Right lobe of liver (tissue), 4 donors: ENCODE measurements around the gene HSP90AA1.

Source experiments
- POLR2A ChIP-seq: fragments of 450-650 bp; IDR thresholded peaks from one replicate; pipeline ENCODE4 v1.6.1; 2017; ENCODE audit warnings: antibody characterized with exemption, mild to moderate bottlenecking
- TF ChIP-seq, protein P1 (sequence below), 4 donors: fragments of 200-600 bp in 3 of 4; fragments of 450-650 bp in 1 of 4; IDR thresholded peaks; one replicate each; pipeline versions ENCODE4 v1.5.1 to v1.8.0; 2016 to 2022; ENCODE audit warnings: antibody characterized with exemption in 4 of 4, mild to moderate bottlenecking in 2 of 4
- donor health status: DM: no; HTN: no; CAD: no.
- donor health status: DM: no; HTN: no; CAD: no.
- donor health status: DM: no; HTN: yes; CAD: no.

DNA sequence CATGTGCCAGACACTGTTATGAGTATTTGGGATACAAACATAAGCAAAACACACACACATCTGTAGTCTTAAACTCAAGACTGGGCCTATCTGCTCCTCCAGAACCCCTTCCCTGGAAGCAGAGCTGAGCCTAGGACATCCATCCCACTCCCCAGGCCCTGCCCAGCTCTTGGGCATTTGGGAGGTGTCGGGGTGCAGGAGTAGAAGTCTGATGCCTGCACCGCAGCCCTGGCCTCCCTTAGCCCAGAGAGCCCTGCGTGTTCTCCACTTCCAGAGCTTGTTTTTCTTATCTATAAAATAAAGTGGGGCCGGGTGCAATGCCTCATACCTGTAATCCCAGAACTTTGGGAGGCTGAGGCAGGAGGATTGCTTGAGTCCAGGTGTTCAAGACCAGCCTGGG lies 11.7 kb downstream of the HSP90AA1 start:
- TF ChIP-seq, protein P1, sequence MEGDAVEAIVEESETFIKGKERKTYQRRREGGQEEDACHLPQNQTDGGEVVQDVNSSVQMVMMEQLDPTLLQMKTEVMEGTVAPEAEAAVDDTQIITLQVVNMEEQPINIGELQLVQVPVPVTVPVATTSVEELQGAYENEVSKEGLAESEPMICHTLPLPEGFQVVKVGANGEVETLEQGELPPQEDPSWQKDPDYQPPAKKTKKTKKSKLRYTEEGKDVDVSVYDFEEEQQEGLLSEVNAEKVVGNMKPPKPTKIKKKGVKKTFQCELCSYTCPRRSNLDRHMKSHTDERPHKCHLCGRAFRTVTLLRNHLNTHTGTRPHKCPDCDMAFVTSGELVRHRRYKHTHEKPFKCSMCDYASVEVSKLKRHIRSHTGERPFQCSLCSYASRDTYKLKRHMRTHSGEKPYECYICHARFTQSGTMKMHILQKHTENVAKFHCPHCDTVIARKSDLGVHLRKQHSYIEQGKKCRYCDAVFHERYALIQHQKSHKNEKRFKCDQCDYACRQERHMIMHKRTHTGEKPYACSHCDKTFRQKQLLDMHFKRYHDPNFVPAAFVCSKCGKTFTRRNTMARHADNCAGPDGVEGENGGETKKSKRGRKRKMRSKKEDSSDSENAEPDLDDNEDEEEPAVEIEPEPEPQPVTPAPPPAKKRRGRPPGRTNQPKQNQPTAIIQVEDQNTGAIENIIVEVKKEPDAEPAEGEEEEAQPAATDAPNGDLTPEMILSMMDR (IDR thresholded peaks at IDR 0.05), result no peak
- no peak for TF ChIP-seq POLR2A
